ENCODE measurements around the gene DIS3L2.
"Not testable (repeated sequence)": the region's sequence is repeated elsewhere in the genome, so short reads cannot be mapped to it uniquely, and the experiment has no call there.

The DIS3L2 gene

DNA sequence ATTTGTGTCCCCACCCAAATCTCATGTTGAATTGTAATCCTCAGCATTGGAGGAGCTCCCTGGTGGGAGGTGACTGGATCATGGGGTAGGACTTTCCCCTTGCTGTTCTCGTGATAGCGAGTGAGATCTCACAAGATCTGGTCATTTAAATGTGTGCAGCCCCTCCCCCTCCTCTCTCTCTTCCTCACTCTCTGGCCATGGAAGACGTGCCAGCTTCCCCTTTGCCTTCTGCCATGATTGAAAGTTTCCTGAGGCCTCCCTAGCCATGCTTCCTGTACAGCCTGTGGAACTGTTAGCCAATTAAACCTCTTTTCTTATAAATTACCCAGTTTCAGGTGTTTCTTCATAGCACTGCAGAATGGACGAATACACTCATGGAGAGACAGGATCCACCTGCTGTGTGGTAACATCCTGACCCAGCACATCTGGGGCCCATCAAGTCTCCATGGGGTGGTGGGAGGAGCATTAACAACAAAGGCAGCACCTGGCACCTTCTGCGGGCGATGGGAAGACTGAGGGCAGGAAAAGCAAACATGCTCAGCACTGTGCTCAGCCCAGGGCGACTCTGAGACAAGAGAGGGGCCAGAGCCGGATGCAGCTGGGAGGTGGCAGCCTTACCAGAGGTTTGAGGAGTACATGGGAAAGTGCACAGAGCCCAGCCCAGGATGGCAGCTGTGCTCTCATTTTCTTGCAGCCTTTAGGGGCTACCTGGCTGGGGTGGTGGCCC lies 400.8 kb downstream of the DIS3L2 start:
- no peak for ATAC-seq
- TF ChIP-seq, protein P1, sequence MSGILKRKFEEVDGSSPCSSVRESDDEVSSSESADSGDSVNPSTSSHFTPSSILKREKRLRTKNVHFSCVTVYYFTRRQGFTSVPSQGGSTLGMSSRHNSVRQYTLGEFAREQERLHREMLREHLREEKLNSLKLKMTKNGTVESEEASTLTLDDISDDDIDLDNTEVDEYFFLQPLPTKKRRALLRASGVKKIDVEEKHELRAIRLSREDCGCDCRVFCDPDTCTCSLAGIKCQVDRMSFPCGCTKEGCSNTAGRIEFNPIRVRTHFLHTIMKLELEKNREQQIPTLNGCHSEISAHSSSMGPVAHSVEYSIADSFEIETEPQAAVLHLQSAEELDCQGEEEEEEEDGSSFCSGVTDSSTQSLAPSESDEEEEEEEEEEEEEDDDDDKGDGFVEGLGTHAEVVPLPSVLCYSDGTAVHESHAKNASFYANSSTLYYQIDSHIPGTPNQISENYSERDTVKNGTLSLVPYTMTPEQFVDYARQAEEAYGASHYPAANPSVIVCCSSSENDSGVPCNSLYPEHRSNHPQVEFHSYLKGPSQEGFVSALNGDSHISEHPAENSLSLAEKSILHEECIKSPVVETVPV (CRISPR knock-in tag; IDR thresholded peaks at IDR 0.05), result no peak
- no peak for TF ChIP-seq ISL1 (CRISPR knock-in tag; IDR thresholded peaks at IDR 0.05)
- TF ChIP-seq, protein P2, sequence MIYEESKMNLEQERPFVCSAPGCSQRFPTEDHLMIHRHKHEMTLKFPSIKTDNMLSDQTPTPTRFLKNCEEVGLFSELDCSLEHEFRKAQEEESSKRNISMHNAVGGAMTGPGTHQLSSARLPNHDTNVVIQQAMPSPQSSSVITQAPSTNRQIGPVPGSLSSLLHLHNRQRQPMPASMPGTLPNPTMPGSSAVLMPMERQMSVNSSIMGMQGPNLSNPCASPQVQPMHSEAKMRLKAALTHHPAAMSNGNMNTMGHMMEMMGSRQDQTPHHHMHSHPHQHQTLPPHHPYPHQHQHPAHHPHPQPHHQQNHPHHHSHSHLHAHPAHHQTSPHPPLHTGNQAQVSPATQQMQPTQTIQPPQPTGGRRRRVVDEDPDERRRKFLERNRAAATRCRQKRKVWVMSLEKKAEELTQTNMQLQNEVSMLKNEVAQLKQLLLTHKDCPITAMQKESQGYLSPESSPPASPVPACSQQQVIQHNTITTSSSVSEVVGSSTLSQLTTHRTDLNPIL (CRISPR knock-in tag; IDR thresholded peaks at IDR 0.05; ENCODE audit: low read depth), result no peak
- TF ChIP-seq, protein P3, sequence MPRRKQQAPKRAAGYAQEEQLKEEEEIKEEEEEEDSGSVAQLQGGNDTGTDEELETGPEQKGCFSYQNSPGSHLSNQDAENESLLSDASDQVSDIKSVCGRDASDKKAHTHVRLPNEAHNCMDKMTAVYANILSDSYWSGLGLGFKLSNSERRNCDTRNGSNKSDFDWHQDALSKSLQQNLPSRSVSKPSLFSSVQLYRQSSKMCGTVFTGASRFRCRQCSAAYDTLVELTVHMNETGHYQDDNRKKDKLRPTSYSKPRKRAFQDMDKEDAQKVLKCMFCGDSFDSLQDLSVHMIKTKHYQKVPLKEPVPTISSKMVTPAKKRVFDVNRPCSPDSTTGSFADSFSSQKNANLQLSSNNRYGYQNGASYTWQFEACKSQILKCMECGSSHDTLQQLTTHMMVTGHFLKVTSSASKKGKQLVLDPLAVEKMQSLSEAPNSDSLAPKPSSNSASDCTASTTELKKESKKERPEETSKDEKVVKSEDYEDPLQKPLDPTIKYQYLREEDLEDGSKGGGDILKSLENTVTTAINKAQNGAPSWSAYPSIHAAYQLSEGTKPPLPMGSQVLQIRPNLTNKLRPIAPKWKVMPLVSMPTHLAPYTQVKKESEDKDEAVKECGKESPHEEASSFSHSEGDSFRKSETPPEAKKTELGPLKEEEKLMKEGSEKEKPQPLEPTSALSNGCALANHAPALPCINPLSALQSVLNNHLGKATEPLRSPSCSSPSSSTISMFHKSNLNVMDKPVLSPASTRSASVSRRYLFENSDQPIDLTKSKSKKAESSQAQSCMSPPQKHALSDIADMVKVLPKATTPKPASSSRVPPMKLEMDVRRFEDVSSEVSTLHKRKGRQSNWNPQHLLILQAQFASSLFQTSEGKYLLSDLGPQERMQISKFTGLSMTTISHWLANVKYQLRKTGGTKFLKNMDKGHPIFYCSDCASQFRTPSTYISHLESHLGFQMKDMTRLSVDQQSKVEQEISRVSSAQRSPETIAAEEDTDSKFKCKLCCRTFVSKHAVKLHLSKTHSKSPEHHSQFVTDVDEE (CRISPR knock-in tag; IDR thresholded peaks at IDR 0.05), result no peak

DNA sequence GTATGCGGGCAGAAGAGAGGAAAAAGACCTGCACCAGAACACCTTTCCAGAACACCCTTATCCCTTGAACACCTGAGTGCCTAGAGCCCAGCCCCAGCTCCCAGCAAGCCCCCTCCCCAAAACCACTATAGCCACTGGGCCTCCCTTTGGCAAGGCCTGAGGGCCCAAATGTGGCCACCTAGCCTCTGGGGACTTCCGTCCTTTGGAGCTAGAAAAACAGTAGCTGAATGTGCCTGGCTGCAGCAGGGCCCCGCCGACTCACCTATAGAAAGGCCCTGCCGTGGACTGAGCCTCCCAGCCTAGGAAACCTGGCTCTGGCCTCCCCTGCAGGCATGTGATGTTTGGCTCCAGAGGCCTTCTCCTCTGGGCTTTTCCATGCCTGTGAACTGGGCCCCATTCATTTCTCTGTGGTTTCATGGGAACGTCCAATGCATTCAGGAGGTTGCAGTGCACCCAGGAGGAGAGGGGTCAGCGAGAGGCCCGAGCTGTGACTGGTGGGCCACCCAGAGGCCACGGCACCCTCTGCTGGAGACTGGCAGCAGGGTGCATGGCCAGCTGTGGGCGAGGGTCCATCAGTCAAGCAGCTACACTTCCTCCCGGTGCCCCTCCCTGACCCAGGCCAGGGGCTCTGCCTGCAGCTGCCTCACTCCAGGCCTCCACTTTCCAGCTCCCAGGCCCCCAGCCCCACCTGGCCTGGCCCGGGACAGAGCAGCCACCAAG lies 401.7 kb downstream of the DIS3L2 start:
- not testable (repeated sequence) for ATAC-seq

DNA sequence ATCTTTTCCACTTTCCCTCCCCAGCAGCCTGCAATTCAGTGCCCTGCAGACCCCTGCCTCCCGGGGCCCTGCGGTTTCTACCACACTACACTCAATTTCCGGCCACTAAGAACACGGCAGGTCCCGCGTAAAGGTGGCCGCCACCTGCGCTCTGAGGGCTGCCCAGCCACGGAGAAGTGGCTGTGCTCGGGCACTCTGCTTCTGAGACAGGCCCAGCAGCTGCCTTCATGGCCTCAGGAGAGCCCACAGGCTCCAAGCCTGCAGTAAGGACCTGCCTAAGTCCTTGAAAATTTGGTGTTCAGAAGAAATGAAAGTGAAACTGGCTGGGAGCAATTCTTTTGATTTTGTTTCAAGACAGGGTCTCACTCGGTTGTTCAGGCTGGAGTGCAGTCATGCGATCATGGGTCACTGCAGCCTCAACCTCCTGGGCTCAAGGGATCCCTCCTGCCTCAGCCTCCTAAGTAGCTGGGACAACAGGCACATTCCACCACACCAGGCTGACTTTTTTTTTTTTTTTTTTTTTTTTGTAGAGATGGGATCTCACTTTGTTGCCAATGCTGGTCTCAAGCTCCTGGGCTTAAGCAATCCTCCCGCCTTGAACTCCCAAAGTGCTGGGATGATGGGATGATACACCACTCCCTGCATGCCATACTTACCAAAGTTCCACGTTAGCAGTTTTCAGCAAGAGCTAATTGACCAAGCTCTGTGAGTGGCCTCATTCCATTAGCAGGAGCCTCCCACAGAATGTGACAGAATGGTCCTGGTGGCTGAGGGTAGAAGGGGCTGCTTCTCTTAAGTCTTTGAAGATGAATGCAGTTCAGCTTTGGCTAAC lies 402.5 kb downstream of the DIS3L2 start:
- TF ChIP-seq CSDC2 (CRISPR knock-in tag; IDR thresholded peaks at IDR 0.05) (no peak), TOX (CRISPR knock-in tag; IDR thresholded peaks at IDR 0.05; ENCODE audit: borderline replicate concordance) (no peak), ZNF8 (CRISPR knock-in tag; IDR thresholded peaks at IDR 0.05) (no peak), OSR1 (CRISPR knock-in tag; IDR thresholded peaks at IDR 0.05) (no peak), ZNF70 (CRISPR knock-in tag; IDR thresholded peaks at IDR 0.05) (no peak), ISL1 (CRISPR knock-in tag; IDR thresholded peaks at IDR 0.05) (no peak), PPARA (CRISPR knock-in tag; IDR thresholded peaks at IDR 0.05; ENCODE audit: borderline replicate concordance) (no peak), ESRRG (CRISPR knock-in tag; IDR thresholded peaks at IDR 0.05) (no peak), SNAI2 (CRISPR knock-in tag; IDR thresholded peaks at IDR 0.05) (no peak), RARB (CRISPR knock-in tag; IDR thresholded peaks at IDR 0.05) (no peak), BACH2 (CRISPR knock-in tag; IDR thresholded peaks at IDR 0.05; ENCODE audit: borderline replicate concordance) (no peak), ZFP3 (CRISPR knock-in tag; IDR thresholded peaks at IDR 0.05) (no peak), ZC3H10 (CRISPR knock-in tag; IDR thresholded peaks at IDR 0.05) (no peak), GLIS3 (CRISPR knock-in tag; IDR thresholded peaks at IDR 0.05) (no peak)
- TF ChIP-seq, protein P3 (CRISPR knock-in tag; IDR thresholded peaks at IDR 0.05), result no peak
- TF ChIP-seq, protein P1 (CRISPR knock-in tag; IDR thresholded peaks at IDR 0.05), result no peak
- TF ChIP-seq, protein P4, sequence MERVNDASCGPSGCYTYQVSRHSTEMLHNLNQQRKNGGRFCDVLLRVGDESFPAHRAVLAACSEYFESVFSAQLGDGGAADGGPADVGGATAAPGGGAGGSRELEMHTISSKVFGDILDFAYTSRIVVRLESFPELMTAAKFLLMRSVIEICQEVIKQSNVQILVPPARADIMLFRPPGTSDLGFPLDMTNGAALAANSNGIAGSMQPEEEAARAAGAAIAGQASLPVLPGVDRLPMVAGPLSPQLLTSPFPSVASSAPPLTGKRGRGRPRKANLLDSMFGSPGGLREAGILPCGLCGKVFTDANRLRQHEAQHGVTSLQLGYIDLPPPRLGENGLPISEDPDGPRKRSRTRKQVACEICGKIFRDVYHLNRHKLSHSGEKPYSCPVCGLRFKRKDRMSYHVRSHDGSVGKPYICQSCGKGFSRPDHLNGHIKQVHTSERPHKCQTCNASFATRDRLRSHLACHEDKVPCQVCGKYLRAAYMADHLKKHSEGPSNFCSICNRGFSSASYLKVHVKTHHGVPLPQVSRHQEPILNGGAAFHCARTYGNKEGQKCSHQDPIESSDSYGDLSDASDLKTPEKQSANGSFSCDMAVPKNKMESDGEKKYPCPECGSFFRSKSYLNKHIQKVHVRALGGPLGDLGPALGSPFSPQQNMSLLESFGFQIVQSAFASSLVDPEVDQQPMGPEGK (CRISPR knock-in tag; IDR thresholded peaks at IDR 0.05; ENCODE audit: borderline replicate concordance), result no peak
- TF ChIP-seq, protein P5, sequence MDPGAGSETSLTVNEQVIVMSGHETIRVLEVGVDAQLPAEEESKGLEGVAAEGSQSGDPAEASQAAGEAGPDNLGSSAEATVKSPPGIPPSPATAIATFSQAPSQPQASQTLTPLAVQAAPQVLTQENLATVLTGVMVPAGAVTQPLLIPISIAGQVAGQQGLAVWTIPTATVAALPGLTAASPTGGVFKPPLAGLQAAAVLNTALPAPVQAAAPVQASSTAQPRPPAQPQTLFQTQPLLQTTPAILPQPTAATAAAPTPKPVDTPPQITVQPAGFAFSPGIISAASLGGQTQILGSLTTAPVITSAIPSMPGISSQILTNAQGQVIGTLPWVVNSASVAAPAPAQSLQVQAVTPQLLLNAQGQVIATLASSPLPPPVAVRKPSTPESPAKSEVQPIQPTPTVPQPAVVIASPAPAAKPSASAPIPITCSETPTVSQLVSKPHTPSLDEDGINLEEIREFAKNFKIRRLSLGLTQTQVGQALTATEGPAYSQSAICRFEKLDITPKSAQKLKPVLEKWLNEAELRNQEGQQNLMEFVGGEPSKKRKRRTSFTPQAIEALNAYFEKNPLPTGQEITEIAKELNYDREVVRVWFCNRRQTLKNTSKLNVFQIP (CRISPR knock-in tag; IDR thresholded peaks at IDR 0.05; ENCODE audit: borderline replicate concordance, low read depth), result no peak
- no peak for ATAC-seq

DNA sequence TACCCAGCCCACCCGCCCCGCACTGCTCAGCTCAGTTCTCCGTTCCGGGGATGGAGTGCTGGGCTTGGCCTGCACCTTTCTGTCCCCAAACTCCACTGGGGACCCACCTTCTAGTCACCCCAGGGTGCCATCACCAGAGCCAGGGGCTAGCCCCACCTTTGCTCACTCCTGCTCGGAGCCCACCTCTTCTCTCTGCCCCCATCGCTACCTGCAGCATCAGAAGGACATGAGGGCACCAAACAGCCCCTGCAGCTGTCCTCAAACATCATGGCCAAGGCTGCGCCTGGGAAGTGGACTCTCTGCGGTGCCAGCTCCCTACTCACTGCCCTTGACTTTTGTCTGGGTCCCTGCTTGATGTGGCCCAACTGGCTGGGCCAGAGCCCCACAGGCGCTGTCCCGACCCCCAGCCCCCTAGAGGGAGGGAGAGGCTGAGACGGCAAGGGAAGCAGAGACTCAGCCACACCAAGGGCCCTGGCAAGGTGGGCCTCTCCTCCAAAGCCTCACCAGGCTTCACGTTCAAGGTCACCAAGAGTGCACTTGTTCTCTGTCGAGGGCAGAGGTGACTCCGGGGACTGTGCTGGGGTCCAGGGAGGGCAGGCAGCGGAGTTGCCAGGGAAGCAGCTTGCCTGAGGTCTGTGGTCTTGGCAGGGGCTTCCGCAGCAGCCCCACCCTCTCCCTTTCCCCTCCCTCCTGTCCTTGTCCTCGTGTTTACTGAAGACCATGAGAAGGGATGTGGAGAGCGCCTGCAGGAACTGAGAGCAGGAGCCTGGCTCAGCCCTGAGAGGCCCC lies 403.5 kb downstream of the DIS3L2 start:
- not testable (repeated sequence) for ATAC-seq

Measured in SK-N-SH treated with all-trans-retinoic acid at 6 μM for 48 hours (cell line).